Mesenteric fat pad (tissue), 1 donor: ENCODE data around the gene FAM120B. TPM values are rescaled to one million over a fixed set of nuclear protein-coding genes. Genes with fewer than 3 reads are reported as not detected.

ENCODE experiments used
- DNase-seq: peaks from one replicate; pipeline ENCODE4 v3.0.0-alpha.2; 2020; ENCODE audit warnings: low spot score
- microRNA-seq: library from miRNA; unstranded; fragments of <30 nt; microRNA quantifications from one replicate; pipeline ENCODE4 v1.2.0, GENCODE V29; 2020; ENCODE audit warnings: borderline number of aligned reads
- total RNA-seq: library from RNA; stranded (reverse); fragmentation: NEBNext Ultra II Directional; extraction: Animal tissue kit (Norgen Biotek cat#: 25700); gene quantifications from one replicate; pipeline ENCODE4 v1.2.1, GENCODE V29; 2021
- donor health status: DM: yes; HTN: yes; CAD: no.

The FAM120B gene
- total RNA-seq, 1 donor from 2014 or later, result 27.8 TPM

GRCh38 chr6:170453586-170454511 lies 147.3 kb downstream of the FAM120B start:
- DNase-seq, result peak; percentile 73

- DNase-seq, result peak; percentile 78
These were observed 148.1 kb downstream of the FAM120B start for GRCh38 chr6:170454512-170455285.

- DNase-seq, result peak; percentile 87
These were observed 148.9 kb downstream of the FAM120B start for GRCh38 chr6:170455335-170455979.

- no peak for DNase-seq
These were observed 149.8 kb downstream of the FAM120B start for GRCh38 chr6:170456334-170456733.

Small RNAs within 50 kb of the gene (microRNA-seq; reads per million reads assigned to microRNA genes)
- gene MIR4644, result not detected

Other genes starting within 250 kb of the FAM120B start
- 23.8 TPM for gene DLL1, start 15.7 kb upstream of the FAM120B start, total RNA-seq
- 142 TPM for gene PSMB1, start 246.5 kb downstream of the FAM120B start, total RNA-seq
- 10.6 TPM for gene TBP, start 247.6 kb downstream of the FAM120B start, total RNA-seq